Measurements from ENCODE around the gene NR5A2.

GRCh38 chr1:199979071-199979470, 48.4 kb upstream of the NR5A2 start:
- no peak for TF ChIP-seq EZH2 (IDR thresholded peaks at IDR 0.05; ENCODE audit: low read depth)
- TF ChIP-seq CTCF (conservative IDR thresholded peaks at IDR 0.05) = no peak

Measured in PC-9 (cell line).